ENCODE results near the gene CD151.
A peak's percentile ranks its signal among the peaks of the same experiment; 100 is the strongest.

Gene CD151
- total RNA-seq = 25.1 to 25.6 reads per million in 2 donors

DNA sequence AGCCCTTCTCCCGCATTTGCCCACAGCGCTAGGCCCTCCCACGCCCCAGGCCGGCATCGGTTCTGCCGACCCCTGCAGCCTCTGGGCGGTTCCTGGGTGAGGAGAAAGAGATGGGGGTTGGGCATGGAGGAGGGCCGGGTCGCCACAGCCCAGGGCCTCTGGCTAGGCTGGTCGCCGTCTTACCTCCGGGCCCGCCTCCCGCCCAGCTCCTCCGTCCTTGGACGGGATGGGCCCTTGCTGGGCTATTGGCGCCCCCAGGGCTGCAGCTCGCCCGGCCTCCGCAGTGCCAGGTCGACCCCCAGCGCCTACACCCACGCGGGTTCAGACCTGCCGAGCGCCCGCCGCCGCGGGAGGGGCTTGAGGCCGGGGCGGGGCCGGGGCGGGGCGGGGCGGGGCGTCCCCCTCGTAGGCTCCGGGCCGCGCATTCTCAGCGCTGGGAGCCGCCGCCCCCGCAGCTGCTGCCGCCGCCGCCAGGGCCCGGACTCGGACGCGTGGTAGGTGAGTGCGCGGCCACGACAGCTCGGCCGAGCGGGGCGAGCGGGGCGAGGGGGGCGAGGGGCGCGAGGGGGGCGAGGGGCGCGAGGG is at the start of gene CD151:
TSS of gene CD151 (plus strand) at position 424 of the 585 bp plus-strand sequence. CDS start 3,118 bp downstream, outside the sequence.
- no peak for DNase-seq

DNA sequence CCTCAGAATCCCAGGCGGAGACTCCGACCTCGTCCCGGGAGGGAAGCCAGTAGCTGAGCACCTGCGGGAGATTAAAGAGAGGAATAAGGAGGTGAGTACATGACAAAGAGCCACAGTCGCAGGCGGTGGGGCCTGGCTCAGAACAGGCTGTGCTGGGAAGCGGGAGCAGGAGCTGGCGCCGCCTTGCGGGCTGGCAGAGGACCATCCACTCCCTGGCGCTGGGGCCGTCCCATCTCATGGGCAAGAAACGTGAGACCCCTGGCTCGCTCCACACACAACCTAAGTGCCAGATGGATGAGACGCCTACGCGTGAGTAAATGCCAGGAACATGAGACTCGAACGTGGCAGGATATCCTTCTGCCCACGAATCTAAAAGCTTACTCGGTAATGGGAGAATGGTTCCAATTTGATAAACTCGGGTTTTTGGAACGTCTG is 49.2 kb upstream of the CD151 start:
- no peak for DNase-seq

GRCh38 chr11:786235-787083 is 46.3 kb upstream of the CD151 start:
- DNase-seq = no peak

- DNase-seq = no peak
These were observed 45.6 kb upstream of the CD151 start for GRCh38 chr11:787084-787675.

DNA sequence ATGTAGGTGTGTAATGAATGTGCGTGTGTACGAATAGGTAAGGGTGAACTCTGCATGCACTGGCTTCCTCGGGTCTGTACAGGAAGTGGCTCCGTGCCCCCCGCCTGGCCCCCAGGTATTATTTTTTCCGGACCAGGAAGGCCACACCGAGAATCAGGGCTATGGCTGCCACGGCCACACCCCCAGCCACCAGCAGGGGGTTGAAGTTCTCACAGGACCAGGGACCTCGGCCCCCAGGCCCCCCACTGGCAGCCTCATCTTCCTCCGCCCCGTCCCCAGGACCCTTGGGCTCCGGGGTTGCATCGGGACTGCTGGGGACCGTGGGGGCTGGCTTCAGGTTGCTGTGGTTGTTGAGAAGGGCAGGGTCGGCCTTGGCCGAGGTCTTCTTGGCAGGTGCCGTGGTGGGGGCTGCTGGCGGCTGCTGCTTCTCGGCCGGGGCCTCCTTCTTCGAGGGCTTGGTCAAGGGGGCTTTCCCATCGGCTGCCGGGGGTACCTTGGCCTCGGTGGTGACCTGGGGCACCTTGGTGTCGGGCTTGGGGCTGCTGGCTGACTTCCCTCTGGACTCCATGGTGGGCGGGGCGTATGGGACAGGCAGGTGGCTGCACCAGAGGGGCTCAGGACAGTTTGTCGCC is 44.6 kb upstream of the CD151 start:
- DNase-seq = no peak

- DNase-seq = no peak
These were observed 43.5 kb upstream of the CD151 start for GRCh38 chr11:788953-789940.

GRCh38 chr11:789943-790342 is 42.8 kb upstream of the CD151 start, which contains the start of gene CEND1:
Gene CEND1 (minus strand): TSS chr11:790090. CDS start chr11:788576, 1,514 bp downstream.
- no peak for DNase-seq

GRCh38 chr11:790721-791564 is 41.8 kb upstream of the CD151 start:
- DNase-seq = no peak

DNA sequence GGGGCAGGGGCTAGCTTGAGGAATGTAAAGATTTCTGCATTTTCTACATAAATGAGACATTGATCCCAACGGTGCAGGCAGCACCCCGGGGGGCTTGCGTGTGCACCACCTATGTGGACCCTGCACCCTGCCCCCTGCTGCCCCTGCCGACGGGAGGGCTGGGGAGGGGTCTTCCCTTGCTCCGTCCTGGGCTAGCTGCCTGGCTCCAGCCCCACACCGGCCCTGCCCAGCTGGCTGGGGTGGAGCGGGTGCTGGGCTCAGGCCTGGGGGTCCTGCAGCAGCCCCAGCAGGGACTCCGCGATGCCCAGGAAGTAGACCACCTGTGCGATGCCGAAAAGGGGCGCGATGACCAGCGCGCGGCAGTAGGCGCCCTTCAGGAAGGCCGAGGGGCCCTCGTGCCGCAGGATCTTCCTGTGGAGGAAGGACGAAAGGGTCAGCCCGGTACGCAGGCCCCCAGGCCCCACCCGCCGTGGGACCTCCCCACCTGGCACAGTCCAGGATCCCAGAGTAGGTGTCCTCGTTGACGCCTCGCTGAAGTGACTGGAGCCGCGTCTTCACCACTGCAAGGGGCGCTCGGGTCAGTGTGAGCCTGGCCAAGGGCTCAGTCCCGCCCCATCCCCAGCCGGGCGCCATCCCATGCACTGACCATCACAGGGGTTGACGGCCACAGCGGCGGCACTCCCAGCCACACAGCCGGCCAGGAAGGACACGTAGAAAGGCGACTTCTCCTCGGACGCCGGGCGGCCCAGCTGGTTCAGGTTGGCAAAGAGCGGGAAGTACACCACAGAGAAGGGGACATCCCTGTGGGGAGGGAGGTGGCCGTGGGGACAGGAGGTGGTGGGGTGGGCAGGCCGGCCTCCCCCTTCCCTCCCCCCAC is 40.9 kb upstream of the CD151 start:
- DNase-seq = no peak

DNA sequence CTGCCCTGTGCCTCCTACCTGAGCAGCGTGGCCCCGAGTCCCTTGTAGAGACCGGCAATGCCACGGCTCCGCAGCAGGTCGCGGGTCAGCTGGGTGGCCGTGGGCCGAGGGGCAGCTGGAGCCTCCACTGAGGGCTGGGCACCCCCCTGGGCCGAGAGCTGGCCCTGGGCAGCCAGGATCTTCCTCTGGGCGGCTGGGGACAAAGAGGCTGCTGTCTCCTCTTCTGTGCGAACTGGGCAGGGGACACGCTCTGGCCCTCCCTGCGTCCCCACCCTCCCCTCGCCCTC is 40.3 kb upstream of the CD151 start:
- DNase-seq = no peak

DNA sequence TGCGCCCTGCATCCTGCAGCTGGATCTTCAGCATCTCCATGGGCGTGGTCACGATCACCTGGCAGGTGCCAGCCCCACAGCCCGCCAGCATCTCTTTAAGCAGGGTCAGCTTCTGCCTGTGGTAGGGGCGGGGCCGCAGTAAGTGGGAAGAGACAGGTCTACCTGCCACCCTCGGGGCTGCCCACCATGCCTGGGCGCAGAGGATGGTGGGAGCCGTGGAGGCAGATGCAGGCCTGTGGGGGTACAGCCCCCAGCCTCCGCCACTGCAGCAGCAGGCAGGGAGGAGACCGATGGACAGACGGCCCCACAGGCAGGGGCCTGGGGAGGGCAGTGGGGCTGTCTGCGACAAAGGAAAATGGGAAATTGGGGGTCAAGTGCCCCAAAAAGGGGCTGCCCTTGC is 39.9 kb upstream of the CD151 start:
- no peak for DNase-seq

GRCh38 chr11:793556-793955 is 39.2 kb upstream of the CD151 start:
- DNase-seq = no peak

DNA sequence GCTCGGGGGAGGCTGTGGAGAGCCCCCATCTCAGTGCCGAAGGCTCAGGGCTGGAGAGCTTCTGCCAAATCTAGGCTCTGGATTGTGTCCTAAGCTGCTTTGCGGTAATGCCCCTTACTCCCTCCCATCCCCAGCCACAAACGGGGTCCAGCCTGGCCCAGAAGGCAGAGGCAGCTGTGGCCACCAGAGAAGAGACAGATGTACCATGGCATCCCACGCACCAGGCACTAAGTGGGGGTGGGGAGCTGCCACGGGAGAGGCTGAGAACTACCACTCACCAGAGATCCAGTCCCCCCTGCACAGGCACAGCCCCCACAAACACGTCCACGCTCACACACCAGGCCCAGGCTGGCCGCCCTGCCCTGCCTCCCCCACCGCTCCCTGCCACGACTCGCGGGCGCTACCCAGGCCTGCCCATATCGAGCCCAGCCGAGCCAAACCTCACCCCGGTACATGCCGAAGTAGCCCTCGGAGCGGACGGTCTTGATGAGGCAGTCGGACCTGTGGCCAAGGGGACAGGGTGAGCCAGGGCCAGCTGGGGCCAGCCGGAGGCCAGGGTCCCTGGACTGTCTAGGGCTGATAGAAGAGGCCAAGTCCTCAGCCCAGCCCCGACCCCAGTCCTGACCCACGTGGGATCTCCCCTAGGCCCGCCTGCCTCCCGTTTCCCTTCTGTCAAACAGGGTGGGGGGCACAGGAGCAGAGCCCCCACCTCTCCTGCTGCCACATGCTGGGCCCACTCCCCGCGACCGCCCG is 38.6 kb upstream of the CD151 start:
- no peak for DNase-seq

DNA sequence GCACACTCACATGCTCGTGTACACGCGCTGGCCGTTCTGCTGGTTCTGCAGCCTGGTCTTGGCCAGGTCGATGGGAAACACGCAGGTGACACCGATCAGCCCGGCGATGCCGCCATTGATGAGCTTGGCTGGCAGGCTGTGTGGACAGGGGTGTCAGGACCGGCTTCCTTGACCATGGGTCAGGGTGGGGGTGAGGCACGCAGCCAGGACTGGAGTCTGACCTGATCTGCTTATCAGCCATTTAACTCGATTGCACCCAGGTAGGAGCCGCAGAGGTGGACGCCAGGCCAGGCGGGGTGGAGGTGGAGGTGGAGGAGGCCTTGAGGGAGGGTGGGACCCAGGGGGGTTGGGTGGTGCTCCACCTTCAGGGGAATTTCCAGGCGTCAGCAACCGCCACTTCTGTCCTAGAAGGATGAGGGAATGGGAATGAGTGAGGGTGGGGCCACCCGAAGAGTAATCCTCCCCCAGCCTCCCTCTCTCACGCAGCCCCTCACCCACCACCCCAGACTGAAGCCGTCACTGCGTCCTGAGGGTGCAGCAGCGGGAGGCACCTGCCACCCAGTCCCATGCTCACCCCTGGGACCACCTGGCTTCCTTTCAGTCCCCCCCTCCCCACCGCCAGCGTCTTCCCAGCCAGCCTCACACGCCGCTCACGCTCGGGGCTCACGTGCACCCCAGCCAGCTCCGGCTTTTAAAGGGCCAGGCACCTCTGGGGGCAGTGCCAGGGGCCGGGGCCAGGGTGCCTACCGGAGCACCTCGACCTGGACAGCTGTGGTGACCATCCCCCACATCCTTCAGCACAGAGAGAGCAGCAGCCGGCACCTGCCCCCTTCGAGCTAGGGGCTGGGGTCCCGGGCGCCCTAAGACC is 37.8 kb upstream of the CD151 start:
- no peak for DNase-seq

GRCh38 chr11:795634-796564 is 36.9 kb upstream of the CD151 start:
- peak; percentile 72 for DNase-seq

- DNase-seq = no peak
These were observed 36.0 kb upstream of the CD151 start for GRCh38 chr11:796565-797295.

Data from T-helper 9 cell (primary cell).